Vagina (tissue), 2 donors: ENCODE results near the gene COMTD1. TPM values are rescaled to one million over a fixed set of nuclear protein-coding genes. Genes with fewer than 3 reads are reported as not detected.
A peak's percentile ranks its signal among the peaks of the same experiment; 100 is the strongest.
"Not testable (repeated sequence)": the region's sequence is repeated elsewhere in the genome, so short reads cannot be mapped to it uniquely, and the experiment has no call there.

Experiments
- DNase-seq, 2 donors: peaks; one replicate each; pipeline ENCODE4 v3.0.0-alpha.2; 2017; ENCODE audit errors: extremely low spot score in 2 of 2
- H3K27ac ChIP-seq: fragments of 200-600 bp; sonication (generic); one replicate; pipeline ENCODE4 v1.5.1; 2019
- H3K27me3 ChIP-seq: fragments of 200-600 bp; sonication (generic); one replicate; pipeline ENCODE4 v1.5.1; 2019
- H3K36me3 ChIP-seq, 2 donors: fragments of 200-600 bp; sonication (generic); one replicate each; pipeline ENCODE4 v1.5.1; 2017 to 2019
- H3K4me1 ChIP-seq: fragments of 200-600 bp; sonication (generic); one replicate; pipeline ENCODE4 v1.5.1; 2019
- H3K4me3 ChIP-seq, 2 donors: fragments of 200-600 bp; sonication (generic); 1 replicate in 1 of 2; 2 replicates in 1 of 2; pipeline ENCODE4 v1.5.1; 2016 to 2019
- H3K9me3 ChIP-seq: fragments of 200-600 bp; sonication (generic); one replicate; pipeline ENCODE4 v1.5.1; 2019
- CTCF ChIP-seq, 3 experiments: fragments of 450-650 bp in 2 of 3; fragments of 200-600 bp in 1 of 3; sonication (generic) in 1 of 3; IDR thresholded peaks; one replicate each; pipeline ENCODE4 v1.5.1; 2017 to 2019; ENCODE audit warnings: antibody characterized with exemption in 3 of 3, mild to moderate bottlenecking in 2 of 3, moderate library complexity in 2 of 3
- POLR2A ChIP-seq, 2 donors: fragments of 450-650 bp; IDR thresholded peaks; one replicate each; pipeline ENCODE4 v1.6.1; 2017; ENCODE audit warnings: antibody characterized with exemption in 2 of 2, mild to moderate bottlenecking in 2 of 2, moderate library complexity in 2 of 2
- POLR2AphosphoS5 ChIP-seq, 2 donors: sonication (generic); formaldehyde crosslinking; IDR thresholded peaks; one replicate each; pipeline ENCODE4 v1.9.0; 2017; ENCODE audit warnings: antibody characterized with exemption in 2 of 2, mild to moderate bottlenecking in 2 of 2, low read depth in 1 of 2; ENCODE audit not compliant: insufficient read depth in 1 of 2
- intact Hi-C: fragments of 100-400 bp; cut with DNase I; formaldehyde crosslinking; loops from one replicate; pipeline ENCODE4 v1.15.1; 2023
- total RNA-seq: library from RNA; depleted of rRNA; stranded (reverse); fragments of >200 nt; gene quantifications from one replicate; pipeline ENCODE4 v1.2.3, GENCODE V29; 2016

COMTD1 gene
- total RNA-seq, 1 donor from 2014 or later: 80.0 TPM

- peaks cover 45% of the 10 kb centered on the region for H3K4me1 ChIP-seq
- H3K27me3 ChIP-seq: no peaks in the 10 kb centered on the region
- no peaks in the 10 kb centered on the region for H3K9me3 ChIP-seq
- H3K27ac ChIP-seq: peak overlapping the region; percentile 77
- no peak overlapping the region for H3K4me3 ChIP-seq
- intact Hi-C loops: no loop called here
- no peak for DNase-seq
- H3K36me3 ChIP-seq: no peaks in the 10 kb centered on the region
- TF ChIP-seq CTCF (IDR thresholded peaks at IDR 0.05) (no peak), POLR2A (IDR thresholded peaks at IDR 0.05) (no peak), POLR2AphosphoS5 (IDR thresholded peaks at IDR 0.05; ENCODE audit: insufficient read depth in 1 of 2, low read depth in 1 of 2) (peak in 1 of 2 donors; percentile 58)
Observed at GRCh38 chr10:75195035-75195763, 40.6 kb downstream of the COMTD1 start.

- H3K9me3 ChIP-seq, H3K4me3 ChIP-seq, H3K36me3 ChIP-seq, DNase-seq, H3K27me3 ChIP-seq, intact Hi-C loops: not testable (repeated sequence)
- Histone ChIP-seq H3K4me1 (peaks cover 45% of the 10 kb centered on the region), H3K27ac (peak overlapping the region; percentile 77)
Observed at GRCh38 chr10:75194625-75195024, 41.1 kb downstream of the COMTD1 start.

GRCh38 chr10:75191821-75192568, 43.8 kb downstream of the COMTD1 start:
- peak in 1 of 2 donors; percentile 92 for DNase-seq
- Histone ChIP-seq H3K9me3 (no peaks in the 10 kb centered on the region), H3K4me3 (no peak overlapping the region), H3K36me3 (no peaks in the 10 kb centered on the region), H3K27me3 (no peaks in the 10 kb centered on the region), H3K4me1 (peaks cover 51% of the 10 kb centered on the region), H3K27ac (peak overlapping the region; percentile 68)
- intact Hi-C loops: no loop called here
- TF ChIP-seq POLR2AphosphoS5 (IDR thresholded peaks at IDR 0.05; ENCODE audit: insufficient read depth in 1 of 2, low read depth in 1 of 2): peak; percentile 69 to 88
- TF ChIP-seq POLR2A (IDR thresholded peaks at IDR 0.05): no peak

- intact Hi-C loops: no loop called here
- H3K27ac ChIP-seq: no peak overlapping the region
Observed at GRCh38 chr10:75189266-75190096, 46.3 kb downstream of the COMTD1 start.

GRCh38 chr10:75188522-75188921, 47.2 kb downstream of the COMTD1 start:
- H3K9me3 ChIP-seq: not testable (repeated sequence)

More at GRCh38 chr10:75189266-75190096, 46.3 kb downstream of the COMTD1 start:
- H3K27me3 ChIP-seq: no peaks in the 10 kb centered on the region
- no peak for TF ChIP-seq POLR2A (IDR thresholded peaks at IDR 0.05)
- TF ChIP-seq CTCF (IDR thresholded peaks at IDR 0.05): no peak
- no peak for TF ChIP-seq POLR2AphosphoS5 (IDR thresholded peaks at IDR 0.05; ENCODE audit: insufficient read depth in 1 of 2, low read depth in 1 of 2)
- H3K36me3 ChIP-seq: no peaks in the 10 kb centered on the region
- H3K4me3 ChIP-seq: no peak overlapping the region
- no peaks in the 10 kb centered on the region for H3K9me3 ChIP-seq
- DNase-seq: no peak
- peaks cover 43% of the 10 kb centered on the region for H3K4me1 ChIP-seq

GRCh38 chr10:75187961-75188426, 47.8 kb downstream of the COMTD1 start:
- TF ChIP-seq POLR2AphosphoS5 (IDR thresholded peaks at IDR 0.05; ENCODE audit: insufficient read depth in 1 of 2, low read depth in 1 of 2) (peak in 1 of 2 donors; percentile 69), CTCF (IDR thresholded peaks at IDR 0.05) (peak; percentile 29 to 50 (median 39)), POLR2A (IDR thresholded peaks at IDR 0.05) (no peak)
- no peak overlapping the region for H3K4me3 ChIP-seq
- H3K4me1 ChIP-seq: peaks cover 41% of the 10 kb centered on the region
- H3K27ac ChIP-seq: peak overlapping the region; percentile 5
- no peaks in the 10 kb centered on the region for H3K27me3 ChIP-seq
- no peak for DNase-seq
- intact Hi-C loops: no loop called here
- no peaks in the 10 kb centered on the region for H3K36me3 ChIP-seq
- no peaks in the 10 kb centered on the region for H3K9me3 ChIP-seq

More at GRCh38 chr10:75188522-75188921, 47.2 kb downstream of the COMTD1 start:
- H3K36me3 ChIP-seq, DNase-seq, intact Hi-C loops, H3K4me3 ChIP-seq, H3K27me3 ChIP-seq, H3K27ac ChIP-seq: not testable (repeated sequence)
- peaks cover 41% of the 10 kb centered on the region for H3K4me1 ChIP-seq
